Natural killer cell treated with Interleukin-12 subunit alpha and Interleukin-12 subunit beta and Interleukin-15 and Interleukin-18, amount 100 ng/mL, for 72 hours (primary cell): Measurements from ENCODE around the gene PSMB9. TPM values are rescaled to one million over a fixed set of nuclear protein-coding genes. Genes with fewer than 3 reads are reported as not detected.

Source experiments
- ATAC-seq, 2 donors: fragments of 150-1000 bp; cut with Tn5 transposase in 1 of 2; sonication (Bioruptor Pico), chemical (Tn5 transposase) in 1 of 2; 2 replicates each; pipeline ENCODE4 v1.10.0; 2021
- DNase-seq: peaks from one replicate; pipeline ENCODE4 v3.0.0; 2022; ENCODE audit warnings: low spot score
- H3K27ac Mint-ChIP-seq, 2 donors: 1 replicate in 1 of 2; 2 replicates in 1 of 2; pipeline ENCODE4 v1.8.0; 2022; ENCODE audit warnings: mixed read lengths in 2 of 2, mild to moderate bottlenecking in 1 of 2, moderate library complexity in 1 of 2
- H3K27me3 Mint-ChIP-seq, 2 donors: 1 replicate in 1 of 2; 2 replicates in 1 of 2; pipeline ENCODE4 v1.8.0; 2022; ENCODE audit warnings: mixed read lengths in 2 of 2
- H3K36me3 Mint-ChIP-seq: one replicate; pipeline ENCODE4 v1.8.0; 2022; ENCODE audit warnings: mixed read lengths
- H3K4me1 Mint-ChIP-seq, 2 donors: 1 replicate in 1 of 2; 2 replicates in 1 of 2; pipeline ENCODE4 v1.8.0; 2022; ENCODE audit warnings: low read depth in 2 of 2, mixed read lengths in 2 of 2, mild to moderate bottlenecking in 1 of 2
- H3K4me3 Mint-ChIP-seq: one replicate; pipeline ENCODE4 v1.8.0; 2022; ENCODE audit warnings: mixed read lengths
- H3K9me3 Mint-ChIP-seq: 2 replicates; pipeline ENCODE4 v1.8.0; 2022; ENCODE audit warnings: mixed read lengths
- total RNA-seq, 2 donors: library from RNA; stranded (reverse); gene quantifications; one replicate each; pipeline ENCODE4 v1.2.3, GENCODE V29; 2022

The PSMB9 gene
- total RNA-seq, 2 donors from 2014 or later, result 212 to 401 TPM

- H3K27ac Mint-ChIP-seq, result peak overlapping the region; percentile 2 to 43
- no peak overlapping the region for H3K4me3 Mint-ChIP-seq
- no peaks in the 10 kb centered on the region for H3K9me3 Mint-ChIP-seq
These were observed 23.1 kb upstream of the PSMB9 start for GRCh38 chr6:32830936-32831335.

GRCh38 chr6:32832535-32832934 is 21.5 kb upstream of the PSMB9 start:
- Mint-ChIP-seq H3K4me1 (peaks cover 59 to 76% of the 10 kb centered on the region in 2 donors), H3K9me3 (no peaks in the 10 kb centered on the region), H3K36me3 (peaks cover 72% of the 10 kb centered on the region), H3K27me3 (no peaks in the 10 kb centered on the region), H3K27ac (peak overlapping the region in 1 of 2 donors; percentile 34), H3K4me3 (no peak overlapping the region)
- no peak for DNase-seq
- ATAC-seq, result no peak

More at GRCh38 chr6:32830936-32831335, 23.1 kb upstream of the PSMB9 start:
- Mint-ChIP-seq H3K27me3 (no peaks in the 10 kb centered on the region), H3K4me1 (peaks cover 49 to 64% of the 10 kb centered on the region in 2 donors), H3K36me3 (peaks cover 60% of the 10 kb centered on the region)
- ATAC-seq (no peak), DNase-seq (no peak)

GRCh38 chr6:32833664-32834063 is 20.3 kb upstream of the PSMB9 start:
- Mint-ChIP-seq H3K27me3 (no peaks in the 10 kb centered on the region), H3K36me3 (peaks cover 68% of the 10 kb centered on the region), H3K9me3 (no peaks in the 10 kb centered on the region), H3K4me1 (peaks cover 61 to 75% of the 10 kb centered on the region in 2 donors), H3K27ac (peak overlapping the region; percentile 34 to 38), H3K4me3 (peak overlapping the region; percentile 42)
- ATAC-seq, result no peak
- no peak for DNase-seq

- H3K4me1 Mint-ChIP-seq, result peaks cover 62 to 78% of the 10 kb centered on the region in 2 donors
- DNase-seq, result no peak
- peak overlapping the region; percentile 89 for H3K4me3 Mint-ChIP-seq
These were observed 18.7 kb upstream of the PSMB9 start for GRCh38 chr6:32835167-32835893.

GRCh38 chr6:32836873-32837272 is 17.1 kb upstream of the PSMB9 start:
- Mint-ChIP-seq H3K4me3 (peak overlapping the region; percentile 89), H3K9me3 (no peaks in the 10 kb centered on the region), H3K27ac (peak overlapping the region; percentile 98 to 100), H3K27me3 (no peaks in the 10 kb centered on the region), H3K36me3 (peaks cover 64% of the 10 kb centered on the region), H3K4me1 (peaks cover 72 to 78% of the 10 kb centered on the region in 2 donors)
- ATAC-seq, result no peak
- DNase-seq, result no peak

More at GRCh38 chr6:32835167-32835893, 18.7 kb upstream of the PSMB9 start:
- Mint-ChIP-seq H3K27me3 (no peaks in the 10 kb centered on the region), H3K27ac (peak overlapping the region; percentile 98 to 100), H3K36me3 (peaks cover 67% of the 10 kb centered on the region), H3K9me3 (no peaks in the 10 kb centered on the region)
- no peak for ATAC-seq

DNA sequence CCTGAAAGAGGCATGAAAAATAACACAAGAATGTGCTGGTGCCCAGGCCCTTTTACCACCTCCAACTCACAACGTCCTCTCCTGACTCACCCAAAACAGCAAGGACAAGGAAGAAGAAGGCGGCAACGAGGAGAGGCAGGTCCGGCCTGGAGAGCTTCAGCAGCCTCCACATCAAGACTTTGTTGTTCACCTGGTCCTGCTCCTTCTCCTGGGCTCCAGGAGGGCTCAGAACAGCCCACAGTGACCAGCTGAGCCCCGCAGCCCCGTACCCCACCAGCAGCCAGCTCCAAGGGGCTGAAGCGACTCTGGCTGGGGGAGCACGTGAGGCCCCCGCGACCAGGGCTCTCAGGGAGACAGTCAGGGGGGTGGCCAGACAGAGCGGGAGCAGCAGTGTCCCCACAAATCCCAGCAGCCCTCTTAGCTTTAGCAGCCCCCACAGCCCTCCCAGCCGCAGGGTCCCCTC is 16.3 kb upstream of the PSMB9 start:
- ATAC-seq, result no peak
- H3K4me1 Mint-ChIP-seq, result peaks cover 77 to 80% of the 10 kb centered on the region in 2 donors
- no peak for DNase-seq
- H3K4me3 Mint-ChIP-seq, result peak overlapping the region; percentile 89
- H3K27ac Mint-ChIP-seq, result peak overlapping the region; percentile 98 to 100
- H3K27me3 Mint-ChIP-seq, result no peaks in the 10 kb centered on the region
- H3K9me3 Mint-ChIP-seq, result no peaks in the 10 kb centered on the region
- H3K36me3 Mint-ChIP-seq, result peaks cover 69% of the 10 kb centered on the region

DNA sequence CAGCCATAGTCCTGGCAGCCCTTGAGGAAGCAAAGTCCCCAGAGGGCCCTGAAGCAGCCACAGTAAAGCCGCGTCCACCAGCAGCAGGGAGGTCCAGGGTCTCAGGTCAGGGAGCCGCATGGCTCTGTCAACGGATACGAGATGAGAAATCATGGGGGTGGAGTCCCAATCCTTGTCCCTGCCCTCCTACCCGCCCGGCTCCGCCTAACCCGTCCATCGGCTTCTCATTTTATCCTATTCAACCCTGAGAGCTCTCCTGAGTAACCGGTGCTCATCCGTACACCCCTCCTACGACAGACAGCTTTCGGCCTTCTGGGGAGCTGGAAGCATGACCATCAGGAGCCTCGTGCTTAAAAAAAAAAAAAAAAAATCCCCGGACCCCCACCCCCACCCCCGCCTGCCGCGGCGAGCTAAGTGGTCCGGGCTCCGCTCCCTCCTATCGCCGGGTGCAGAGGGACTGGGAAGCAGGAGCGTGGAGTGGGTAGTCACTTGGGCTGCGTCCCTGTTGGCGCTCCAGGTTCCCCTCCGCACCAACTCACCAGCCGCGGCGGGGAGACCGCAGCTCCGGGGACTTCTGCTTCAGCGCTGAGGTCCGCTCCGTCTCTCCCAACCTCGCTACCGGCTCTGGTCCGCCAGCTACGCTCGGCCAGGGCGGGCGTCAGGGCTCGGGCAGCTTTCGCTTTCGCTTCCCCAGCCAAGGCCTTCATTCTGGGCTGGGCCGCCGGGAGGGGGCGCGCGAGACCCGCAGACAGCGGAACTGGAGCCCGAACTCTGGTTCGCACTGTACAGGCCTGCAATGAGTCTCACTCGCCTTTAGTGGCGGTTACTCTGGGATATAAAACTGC is 15.7 kb upstream of the PSMB9 start, which contains the start of gene TAP2:
TSS of gene TAP2 (minus strand) at position 626 of the 845 bp plus-strand sequence. CDS start at position 120, 506 bp downstream.
- ATAC-seq (peak; percentile 92 to 95), DNase-seq (peak; percentile 95)
- H3K36me3 Mint-ChIP-seq, result peaks cover 69% of the 10 kb centered on the region
- peak within 1 kb of the TSS; percentile 98 to 100 for H3K27ac Mint-ChIP-seq
- H3K4me1 Mint-ChIP-seq, result peaks cover 76 to 79% of the 10 kb centered on the region in 2 donors
- H3K9me3 Mint-ChIP-seq, result no peaks in the 10 kb centered on the region
- H3K27me3 Mint-ChIP-seq, result no peaks in the 10 kb centered on the region
- H3K4me3 Mint-ChIP-seq, result peak within 1 kb of the TSS; percentile 89

- peak overlapping the region; percentile 89 for H3K4me3 Mint-ChIP-seq
- H3K27me3 Mint-ChIP-seq, result no peaks in the 10 kb centered on the region
- H3K9me3 Mint-ChIP-seq, result no peaks in the 10 kb centered on the region
- peaks cover 62% of the 10 kb centered on the region for H3K36me3 Mint-ChIP-seq
- DNase-seq, result no peak
- no peak for ATAC-seq
- peaks cover 68 to 69% of the 10 kb centered on the region in 2 donors for H3K4me1 Mint-ChIP-seq
- H3K27ac Mint-ChIP-seq, result peak overlapping the region; percentile 98 to 100
These were observed 14.6 kb upstream of the PSMB9 start for GRCh38 chr6:32839356-32839755.

- Mint-ChIP-seq H3K27ac (peak overlapping the region; percentile 98 to 100), H3K4me1 (peaks cover 68 to 69% of the 10 kb centered on the region in 2 donors), H3K36me3 (peaks cover 63% of the 10 kb centered on the region), H3K4me3 (peak overlapping the region; percentile 95), H3K27me3 (no peaks in the 10 kb centered on the region), H3K9me3 (no peaks in the 10 kb centered on the region)
- no peak for ATAC-seq
- DNase-seq, result no peak
These were observed 13.3 kb upstream of the PSMB9 start for GRCh38 chr6:32840604-32841246.

DNA sequence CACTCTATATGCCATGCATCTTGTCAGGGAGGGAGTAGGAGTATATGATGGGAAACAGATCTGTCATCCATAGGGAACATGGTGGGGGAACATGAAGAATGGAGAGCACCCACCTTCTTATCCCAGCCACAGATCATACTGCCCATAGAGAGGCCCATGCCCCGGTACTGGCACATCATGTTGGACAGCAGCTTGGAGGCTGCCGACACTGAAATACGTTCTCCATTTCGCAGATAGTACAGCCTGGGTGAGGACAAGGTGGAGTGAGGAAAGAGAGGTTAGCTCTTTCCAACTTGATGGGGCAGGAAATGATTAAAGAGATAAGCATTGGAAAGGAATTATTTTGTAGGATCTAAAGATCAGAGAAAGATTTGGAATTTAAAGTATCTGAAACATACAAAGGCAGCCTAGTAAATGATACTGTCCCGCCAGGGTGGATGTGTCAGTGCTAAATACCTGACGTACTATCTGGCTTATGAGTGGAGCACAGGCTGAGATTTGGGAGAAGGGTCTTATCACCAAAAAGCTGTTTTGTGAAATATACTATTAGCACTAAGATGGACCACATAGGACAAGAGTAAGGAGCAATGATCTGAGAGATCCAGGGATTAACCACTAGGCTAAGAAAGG is 11.9 kb upstream of the PSMB9 start:
- Mint-ChIP-seq H3K36me3 (peaks cover 57% of the 10 kb centered on the region), H3K9me3 (no peaks in the 10 kb centered on the region)

DNA sequence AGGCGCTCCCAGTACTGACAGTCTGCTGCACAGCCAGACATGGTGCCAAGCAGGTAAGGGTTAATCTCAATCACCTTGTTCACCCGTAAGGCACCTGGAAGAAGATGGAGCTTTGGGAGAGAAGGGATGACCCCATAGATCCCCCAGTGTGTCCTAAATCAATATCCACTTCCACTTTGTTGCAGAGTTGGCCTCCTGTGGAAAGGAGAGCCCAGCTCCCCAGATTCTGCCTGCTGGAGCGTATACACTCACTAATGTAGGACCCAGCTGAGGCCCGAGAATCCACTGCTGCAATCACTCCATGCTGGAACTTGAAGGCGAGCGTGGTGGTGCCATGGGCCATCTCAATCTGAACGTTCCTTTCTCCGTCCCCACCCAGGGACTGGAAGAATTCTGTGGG is 11.3 kb upstream of the PSMB9 start:
- ATAC-seq (no peak), DNase-seq (no peak)
- Mint-ChIP-seq H3K27ac (peak overlapping the region; percentile 98 to 100), H3K4me3 (peak overlapping the region; percentile 95), H3K4me1 (peaks cover 66 to 68% of the 10 kb centered on the region in 2 donors), H3K9me3 (no peaks in the 10 kb centered on the region), H3K36me3 (peaks cover 59% of the 10 kb centered on the region), H3K27me3 (no peaks in the 10 kb centered on the region)

More for the DNA sequence above, 11.9 kb upstream of the PSMB9 start:
- peak overlapping the region; percentile 95 for H3K4me3 Mint-ChIP-seq
- H3K27ac Mint-ChIP-seq, result peak overlapping the region; percentile 98 to 100
- peaks cover 66 to 68% of the 10 kb centered on the region in 2 donors for H3K4me1 Mint-ChIP-seq
- DNase-seq (no peak), ATAC-seq (no peak)
- H3K27me3 Mint-ChIP-seq, result no peaks in the 10 kb centered on the region

GRCh38 chr6:32843331-32843978 is 10.5 kb upstream of the PSMB9 start:
- no peaks in the 10 kb centered on the region for H3K27me3 Mint-ChIP-seq
- H3K4me1 Mint-ChIP-seq, result peaks cover 73 to 75% of the 10 kb centered on the region in 2 donors
- H3K9me3 Mint-ChIP-seq, result no peaks in the 10 kb centered on the region
- DNase-seq (no peak), ATAC-seq (no peak)
- peaks cover 66% of the 10 kb centered on the region for H3K36me3 Mint-ChIP-seq
- H3K27ac Mint-ChIP-seq, result peak overlapping the region; percentile 98 to 100
- peak overlapping the region; percentile 95 for H3K4me3 Mint-ChIP-seq
